Stimulated activated CD4-positive, alpha-beta T cell treated with anti-CD3 and anti-CD28 coated beads, Interleukin-2, amount 100 ng/mL, for 4 hours (primary cell): ENCODE results near the gene RUNDC3A.
"Not testable (repeated sequence)": the region's sequence is repeated elsewhere in the genome, so short reads cannot be mapped to it uniquely, and the experiment has no call there.

ENCODE experiments used
- DNase-seq: peaks from one replicate; pipeline ENCODE4 v3.0.0-alpha.2; 2020; ENCODE audit warnings: low read depth

The RUNDC3A gene

GRCh38 chr17:44318077-44318892, 9.9 kb downstream of the RUNDC3A start:
- DNase-seq: no peak

DNA sequence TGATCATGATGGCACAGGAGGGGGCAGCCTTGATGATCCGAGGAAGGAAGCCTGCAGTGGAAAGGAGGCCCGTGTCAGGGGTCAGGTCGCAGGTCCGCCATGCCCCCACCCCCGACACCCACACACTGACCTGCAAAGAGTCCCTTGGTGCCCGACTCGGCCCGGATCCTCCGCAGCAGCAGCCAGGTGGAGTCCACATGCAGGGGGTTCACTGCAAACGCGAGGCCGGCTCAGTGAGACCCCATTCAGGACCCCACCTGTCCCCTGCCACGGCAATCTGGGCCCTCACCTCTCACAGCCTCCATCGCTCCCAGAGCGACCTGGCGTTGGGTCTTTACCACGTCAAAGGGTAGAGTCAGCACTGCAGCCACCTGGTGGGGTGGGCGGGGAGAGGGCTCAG, 11.7 kb downstream of the RUNDC3A start:
- no peak for DNase-seq

DNA sequence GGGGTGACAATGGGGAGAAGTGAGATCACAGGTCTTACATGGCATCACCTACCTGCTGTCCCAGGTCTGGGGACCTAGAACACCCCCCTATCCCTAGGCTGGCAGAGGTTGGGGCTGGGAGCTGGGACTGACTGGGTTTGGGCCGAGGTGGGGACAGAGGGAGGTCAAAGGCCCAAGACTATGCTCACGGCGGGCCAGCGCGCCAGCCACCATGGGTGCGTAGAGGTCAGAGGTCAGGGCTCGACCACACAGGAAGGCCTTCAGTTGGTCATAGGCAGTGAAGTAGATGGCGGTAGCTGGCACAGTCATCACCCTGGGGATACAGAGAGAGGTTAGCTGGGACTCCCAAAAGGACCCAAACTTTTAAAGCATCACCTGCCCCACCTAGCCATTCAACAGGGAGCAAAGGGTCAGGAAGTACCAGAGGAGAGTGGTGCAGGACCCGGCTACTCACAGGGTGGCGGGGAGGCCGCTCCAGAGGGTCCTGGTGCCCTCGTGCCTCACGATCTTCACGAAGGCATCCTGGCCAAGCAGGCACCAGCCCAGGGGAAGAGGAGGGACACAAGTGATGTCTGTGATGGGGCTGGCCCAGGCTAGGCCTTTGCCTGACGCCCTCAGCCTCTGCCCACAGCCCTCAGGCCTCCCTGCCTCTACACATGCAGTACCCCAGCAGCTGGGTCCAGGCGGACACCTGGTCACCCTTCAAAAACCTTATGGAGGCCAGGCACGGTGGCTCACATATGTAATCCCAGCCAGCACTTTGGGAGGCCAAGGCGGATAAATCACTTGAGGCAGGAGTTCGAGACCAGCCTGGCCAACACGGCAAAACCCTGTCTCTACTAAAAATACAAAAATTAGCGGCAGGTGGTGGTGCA, 13.1 kb downstream of the RUNDC3A start:
- no peak for DNase-seq

GRCh38 chr17:44322236-44322895, 14.0 kb downstream of the RUNDC3A start:
- no peak for DNase-seq

DNA sequence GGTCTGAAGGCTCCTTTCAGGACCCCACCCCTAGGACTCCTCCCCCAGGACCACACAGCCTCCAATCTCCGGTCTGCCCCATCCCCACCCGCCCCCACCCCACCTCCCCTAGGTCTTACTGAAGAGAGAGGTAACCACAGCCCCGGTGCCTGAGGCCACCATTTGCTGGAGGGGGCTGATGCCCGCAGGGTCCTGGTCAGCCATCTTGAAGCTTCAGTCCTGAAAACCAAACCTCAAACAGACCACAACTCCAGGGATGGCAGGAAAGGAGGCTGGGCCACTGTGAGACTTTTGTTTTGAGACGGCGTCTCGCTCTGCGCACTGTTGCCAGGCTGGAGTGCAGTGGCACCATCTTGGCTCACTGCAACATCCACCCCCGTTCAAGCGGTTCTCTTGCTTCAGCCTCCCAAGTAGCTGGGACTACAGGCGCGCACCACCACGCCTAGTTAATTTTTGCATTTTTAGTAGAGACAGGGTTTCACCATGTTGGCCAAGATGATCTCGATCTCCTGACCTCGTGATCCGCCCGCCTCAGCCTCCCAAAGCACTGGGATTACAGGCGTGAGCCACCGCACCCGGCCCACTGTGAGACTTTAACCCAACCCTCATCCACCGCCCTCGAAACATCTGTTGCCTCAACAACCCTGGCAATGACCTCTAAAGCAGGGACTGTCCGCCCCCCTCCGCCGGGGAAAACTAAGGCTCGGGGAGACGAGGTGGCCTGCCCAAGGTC, 15.1 kb downstream of the RUNDC3A start:
- DNase-seq: no peak

GRCh38 chr17:44324092-44324570, 15.7 kb downstream of the RUNDC3A start:
- no peak for DNase-seq

- DNase-seq: peak; percentile 93
Measured at GRCh38 chr17:44324571-44325275, 16.3 kb downstream of the RUNDC3A start, which contains the start of gene SLC25A39. Gene SLC25A39, minus strand, starts transcription at chr17:44324823. Its CDS starts 1,261 bp downstream, at chr17:44323562.

DNA sequence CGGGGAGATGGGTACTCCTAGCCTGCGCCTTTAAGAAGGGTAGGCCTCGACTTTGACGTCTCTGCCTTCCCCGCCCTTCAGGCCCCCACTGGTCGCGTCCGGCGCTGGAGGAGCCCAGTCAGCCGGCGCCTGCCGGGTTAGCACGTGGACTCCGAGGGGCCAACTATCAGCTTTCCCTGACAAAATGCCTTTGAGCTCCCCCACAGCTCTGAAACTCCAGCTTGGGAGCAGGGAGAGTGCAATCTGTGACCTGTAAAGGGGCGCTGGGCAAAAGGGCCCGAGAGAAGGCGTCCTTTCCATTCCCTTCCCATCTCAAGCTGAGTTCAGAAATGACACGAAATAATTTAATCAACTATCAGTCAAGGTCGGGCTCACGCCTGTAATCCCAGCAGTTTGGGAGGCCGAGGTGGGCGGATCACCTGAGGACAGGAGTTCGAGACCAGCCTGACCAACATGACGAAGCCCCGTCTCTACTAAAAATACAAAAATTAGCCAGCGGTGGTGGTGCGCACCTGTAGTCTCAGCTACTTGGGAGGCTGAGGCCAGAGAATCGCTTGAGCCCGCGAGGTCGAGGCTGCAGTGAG, 18.6 kb downstream of the RUNDC3A start:
- peak; percentile 93 for DNase-seq

DNA sequence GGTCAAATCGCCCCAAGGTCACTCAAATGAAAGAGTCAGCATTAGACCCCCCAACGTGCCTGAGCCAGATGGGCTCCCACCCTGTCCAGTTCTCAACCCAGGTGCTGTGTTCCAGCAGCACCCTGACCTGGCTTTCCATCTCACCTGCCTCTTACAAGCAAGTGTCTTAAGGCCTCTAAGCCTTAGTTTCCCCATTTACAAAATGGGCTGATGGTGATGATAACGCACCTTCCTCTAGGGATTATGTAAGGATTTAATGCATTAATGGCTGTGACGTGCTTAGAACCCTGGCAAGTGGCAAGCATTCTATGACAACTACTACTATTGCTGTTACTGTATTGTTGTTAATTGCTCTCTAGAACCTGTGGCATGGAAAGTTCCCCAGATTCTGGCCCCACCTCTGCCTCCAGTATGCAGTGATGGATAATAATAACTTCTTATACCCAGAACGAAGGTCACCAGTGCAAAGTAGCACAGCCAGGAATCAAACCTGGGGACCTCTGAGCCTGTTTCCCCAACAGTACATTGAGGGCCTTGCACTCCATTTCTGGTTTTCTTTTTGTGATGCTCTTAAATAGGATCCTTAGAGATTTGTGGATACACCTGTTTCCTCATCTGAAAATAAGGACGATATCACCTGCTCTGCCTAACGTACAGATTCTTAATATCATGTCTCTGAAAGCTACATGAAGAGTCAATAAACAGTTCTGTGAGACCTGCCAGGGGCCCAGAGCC, 19.5 kb downstream of the RUNDC3A start:
- DNase-seq: no peak

- DNase-seq: not testable (repeated sequence)
Measured at GRCh38 chr17:44329516-44329915, 21.1 kb downstream of the RUNDC3A start.

DNA sequence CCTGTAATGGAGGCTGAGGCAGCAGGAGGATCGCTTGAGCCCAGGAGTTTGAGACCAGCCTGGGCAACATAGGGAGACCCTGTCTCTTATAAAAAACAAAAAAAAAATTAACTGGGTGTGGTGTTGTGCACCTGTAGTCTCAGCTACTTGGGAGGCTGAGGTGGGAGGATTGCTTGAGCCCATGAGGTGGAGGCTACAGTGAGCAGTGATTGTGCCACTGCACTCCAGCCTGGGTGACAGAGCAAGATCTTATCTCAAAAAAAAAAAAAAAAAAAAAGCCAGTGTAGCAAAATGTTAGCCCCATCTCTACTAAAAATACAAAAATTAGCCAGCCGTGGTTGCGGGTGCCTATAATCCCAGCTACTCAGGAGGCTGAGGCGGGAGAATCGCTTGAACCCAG, 21.9 kb downstream of the RUNDC3A start:
- DNase-seq: not testable (repeated sequence)

DNA sequence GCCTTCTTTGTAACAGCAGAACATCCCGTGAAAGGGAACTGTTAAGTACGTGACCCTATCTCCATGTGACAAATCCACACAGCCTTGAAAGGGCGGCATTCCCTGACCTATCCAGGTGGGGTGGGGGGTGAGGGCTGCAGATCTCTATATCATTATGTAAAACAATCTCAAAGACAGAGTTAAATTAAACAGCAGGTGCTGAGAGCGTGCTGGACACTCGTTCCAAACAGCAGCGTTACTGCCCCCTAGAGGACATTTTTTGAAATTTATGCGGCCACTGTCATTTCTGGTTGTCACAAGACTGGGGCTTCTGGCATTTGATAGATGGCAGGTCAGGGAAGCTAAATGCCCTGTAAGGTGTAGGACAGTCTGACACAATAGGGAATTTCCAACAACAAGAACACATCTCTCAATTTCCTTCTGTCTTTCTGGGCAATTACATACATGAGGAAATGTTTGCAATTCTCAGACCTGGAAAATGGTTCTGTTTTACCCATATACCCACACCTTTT, 22.9 kb downstream of the RUNDC3A start:
- peak; percentile 60 for DNase-seq

GRCh38 chr17:44333371-44333770, 25.0 kb downstream of the RUNDC3A start:
- no peak for DNase-seq

DNA sequence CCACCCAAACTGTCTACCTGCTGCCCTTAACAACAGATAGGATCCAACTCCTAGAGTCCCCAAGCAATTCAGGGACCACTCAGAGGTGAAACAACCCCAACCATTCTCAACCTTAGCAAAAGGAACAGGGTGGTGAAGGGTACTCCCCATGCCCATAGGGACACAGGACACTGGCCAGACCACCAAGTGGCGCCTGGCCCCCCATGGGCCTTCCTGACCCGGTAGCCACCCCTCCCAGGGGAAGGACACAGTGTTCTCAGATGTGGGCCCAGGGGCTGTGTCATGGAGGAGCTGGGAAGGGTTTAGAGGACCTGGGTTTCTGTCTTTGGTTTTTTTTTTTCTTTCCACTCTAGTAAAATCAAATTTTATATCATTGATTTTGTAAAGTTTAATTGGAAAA, 25.9 kb downstream of the RUNDC3A start:
- no peak for DNase-seq

GRCh38 chr17:44334727-44335126, 26.3 kb downstream of the RUNDC3A start:
- no peak for DNase-seq

GRCh38 chr17:44335564-44335963, 27.2 kb downstream of the RUNDC3A start:
- DNase-seq: no peak

DNA sequence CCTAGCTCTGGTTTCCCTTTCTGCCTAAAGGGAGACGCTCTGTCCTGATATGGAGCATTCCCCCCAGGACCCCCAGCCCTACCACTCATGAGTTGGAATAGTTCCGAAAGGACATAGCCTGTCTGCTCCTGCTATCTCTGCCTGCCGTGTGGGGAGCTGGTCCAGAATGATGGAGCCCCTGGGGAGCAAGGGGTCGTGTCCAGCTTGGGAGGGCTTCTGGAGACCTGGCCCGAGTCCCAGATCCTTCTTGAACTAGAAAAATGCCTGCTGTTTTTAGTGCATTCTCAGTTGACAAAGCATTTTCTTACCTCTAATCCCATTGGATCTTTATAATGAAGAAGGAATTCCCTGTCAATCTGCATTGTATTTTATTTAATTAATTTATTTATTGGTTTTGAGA, 27.6 kb downstream of the RUNDC3A start:
- DNase-seq: no peak

- no peak for DNase-seq
Measured at GRCh38 chr17:44338702-44339101, 30.3 kb downstream of the RUNDC3A start.

DNA sequence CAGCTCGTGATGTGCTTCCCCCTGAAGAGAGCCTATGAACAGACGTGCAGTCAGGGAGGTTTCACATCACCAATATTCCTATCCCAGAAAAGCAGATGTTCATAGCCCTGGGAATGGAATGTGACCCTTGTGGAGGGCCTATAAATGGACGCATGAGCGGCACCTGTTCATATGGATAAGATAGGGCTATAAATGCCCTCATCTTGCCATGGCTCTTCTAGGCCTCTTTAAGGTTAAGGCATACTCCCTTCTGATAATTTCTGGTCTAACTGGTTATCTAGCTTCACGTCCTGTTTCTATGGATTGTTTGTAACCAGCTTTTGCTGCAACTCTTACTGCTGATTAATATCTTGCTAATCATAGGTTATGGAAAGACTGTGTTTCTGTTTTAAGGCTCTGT, 32.2 kb downstream of the RUNDC3A start:
- DNase-seq: not testable (repeated sequence)
